GM13976 (cell line): ENCODE measurements around the gene PDE4D.

Experiments
- DNase-seq: peaks from one replicate; pipeline ENCODE4 v3.0.0; 2012; ENCODE audit warnings: low spot score
- in situ Hi-C: fragments of 300-500 bp; cut with MboI; formaldehyde crosslinking; loops from one replicate; pipeline ENCODE4 v1.12.0; 2022; ENCODE audit warnings: low sequenced_read_pairs, mixed read lengths, inconsistent platforms; ENCODE audit not compliant: unreplicated experiment
- TF ChIP-seq, protein P1 (sequence below): IDR thresholded peaks from 2 replicates; pipeline ENCODE4 v1.5.1; 2012; ENCODE audit warnings: borderline replicate concordance, mild to moderate bottlenecking; ENCODE audit not compliant: insufficient read depth; ENCODE audit errors: extremely low read depth, missing control alignments, control extremely low read depth

The PDE4D gene

DNA sequence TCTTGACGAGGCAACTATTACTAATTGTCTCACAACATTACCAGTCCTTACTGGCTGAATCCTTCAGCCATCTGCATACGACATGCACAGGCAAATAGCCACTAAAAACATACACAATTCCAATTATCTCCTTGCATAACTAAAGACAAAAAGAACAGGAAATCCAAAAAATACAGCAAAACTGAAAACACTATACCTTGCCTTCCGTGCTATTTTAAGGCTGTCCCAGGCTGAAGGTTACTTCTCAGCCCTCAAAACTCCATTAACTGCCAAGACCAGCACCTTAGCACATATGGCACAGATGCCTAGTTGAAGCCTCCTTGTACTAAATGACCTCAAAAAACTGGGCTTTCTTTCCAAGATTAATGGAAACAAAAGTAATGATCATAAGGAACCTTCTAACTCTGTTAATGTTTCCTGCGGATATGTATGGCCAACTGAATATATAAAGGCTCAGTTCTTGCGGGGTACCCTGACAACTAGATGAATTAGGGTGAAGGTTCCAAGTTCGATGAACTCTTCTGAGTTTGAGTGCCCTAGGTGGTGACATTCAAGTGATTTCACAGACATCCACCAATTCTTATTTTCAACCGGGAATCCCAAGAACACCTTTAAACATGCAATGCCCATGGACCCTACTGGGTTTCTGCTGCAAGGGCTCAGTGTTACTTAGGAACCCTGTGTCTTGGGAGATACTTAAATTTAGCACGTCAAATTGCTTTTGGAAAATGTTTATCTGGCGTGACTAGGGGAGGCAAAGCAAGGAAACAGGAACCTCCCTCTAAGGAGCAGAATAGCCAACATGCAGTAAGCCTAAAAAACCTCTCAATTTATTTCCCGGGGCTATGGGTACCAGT is 855.4 kb downstream of the PDE4D start:
- no peak for DNase-seq
- in situ Hi-C loops: no loop called here

DNA sequence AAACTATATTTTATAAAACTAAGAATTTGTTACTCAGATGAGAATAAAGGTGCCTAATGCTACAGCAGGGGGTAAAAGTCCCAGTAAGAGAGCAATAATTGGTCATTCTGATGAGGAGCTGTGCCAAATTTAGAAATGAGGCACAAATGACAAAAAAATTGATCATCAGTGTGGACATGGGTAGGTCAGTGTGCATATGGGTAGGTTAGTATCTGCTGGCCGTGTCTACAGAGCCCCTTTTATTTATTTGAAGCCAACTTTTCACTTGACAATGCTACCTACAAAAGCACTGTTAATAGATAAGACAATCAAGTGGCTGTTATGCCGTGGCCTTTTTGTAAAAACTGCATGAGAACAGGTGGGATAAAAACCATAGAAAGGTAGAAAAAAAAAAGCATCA is 856.1 kb downstream of the PDE4D start:
- in situ Hi-C loops: no loop called here
- TF ChIP-seq, protein P1, sequence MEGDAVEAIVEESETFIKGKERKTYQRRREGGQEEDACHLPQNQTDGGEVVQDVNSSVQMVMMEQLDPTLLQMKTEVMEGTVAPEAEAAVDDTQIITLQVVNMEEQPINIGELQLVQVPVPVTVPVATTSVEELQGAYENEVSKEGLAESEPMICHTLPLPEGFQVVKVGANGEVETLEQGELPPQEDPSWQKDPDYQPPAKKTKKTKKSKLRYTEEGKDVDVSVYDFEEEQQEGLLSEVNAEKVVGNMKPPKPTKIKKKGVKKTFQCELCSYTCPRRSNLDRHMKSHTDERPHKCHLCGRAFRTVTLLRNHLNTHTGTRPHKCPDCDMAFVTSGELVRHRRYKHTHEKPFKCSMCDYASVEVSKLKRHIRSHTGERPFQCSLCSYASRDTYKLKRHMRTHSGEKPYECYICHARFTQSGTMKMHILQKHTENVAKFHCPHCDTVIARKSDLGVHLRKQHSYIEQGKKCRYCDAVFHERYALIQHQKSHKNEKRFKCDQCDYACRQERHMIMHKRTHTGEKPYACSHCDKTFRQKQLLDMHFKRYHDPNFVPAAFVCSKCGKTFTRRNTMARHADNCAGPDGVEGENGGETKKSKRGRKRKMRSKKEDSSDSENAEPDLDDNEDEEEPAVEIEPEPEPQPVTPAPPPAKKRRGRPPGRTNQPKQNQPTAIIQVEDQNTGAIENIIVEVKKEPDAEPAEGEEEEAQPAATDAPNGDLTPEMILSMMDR: no peak
- no peak for DNase-seq

More for the DNA sequence above, 855.4 kb downstream of the PDE4D start:
- TF ChIP-seq, protein P1: no peak

DNA sequence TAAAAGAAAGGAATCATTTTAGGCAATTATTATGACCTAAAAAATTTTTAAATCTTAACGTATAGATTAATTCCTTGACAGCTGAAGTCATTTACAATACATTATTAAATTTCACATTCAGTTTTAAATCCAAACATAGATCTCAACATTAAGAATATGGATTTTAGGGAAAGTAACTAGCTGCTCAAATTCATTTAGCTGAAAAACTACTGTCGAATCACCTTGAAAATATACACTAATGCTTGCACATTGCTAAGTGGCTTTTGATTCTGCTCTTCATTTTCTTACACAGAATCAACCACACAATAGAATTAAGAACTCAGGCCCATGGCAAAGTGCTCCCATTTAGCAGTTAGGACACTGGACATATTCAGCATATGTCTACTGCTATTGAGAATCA is 856.5 kb downstream of the PDE4D start:
- no peak for DNase-seq
- TF ChIP-seq, protein P1: no peak
- in situ Hi-C loops: no loop called here

DNA sequence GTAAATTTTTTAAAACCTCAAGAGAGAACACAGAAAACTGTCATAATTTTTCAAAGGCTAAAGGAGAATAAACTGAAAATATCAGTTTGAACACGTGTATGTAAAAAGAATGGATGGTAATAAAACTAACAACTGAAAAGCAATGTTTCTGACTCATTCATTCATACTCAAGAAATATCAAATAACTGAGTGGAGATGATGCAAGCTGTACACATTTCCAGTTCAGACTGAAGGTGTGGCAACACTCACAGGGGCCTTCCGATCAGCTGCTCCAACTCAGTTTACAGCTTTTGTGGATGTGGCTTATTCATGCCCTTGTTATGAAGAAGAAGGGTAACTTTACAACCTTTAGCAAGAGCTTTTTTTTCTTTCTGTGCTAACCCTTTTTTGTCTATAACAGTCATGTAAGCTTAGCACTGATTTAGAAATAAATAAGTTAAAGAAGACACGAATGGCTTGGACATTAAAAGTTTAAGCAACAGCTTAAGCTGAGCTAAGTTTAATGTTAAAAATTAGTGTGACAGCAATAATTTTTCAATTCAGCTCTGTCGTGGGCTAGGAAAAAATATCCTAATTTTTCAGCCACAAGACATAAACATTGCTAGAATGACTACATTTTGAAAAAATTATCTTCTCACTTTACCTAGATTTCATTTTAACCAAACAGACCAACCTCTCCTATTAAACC is 857.1 kb downstream of the PDE4D start:
- TF ChIP-seq, protein P1: no peak
- in situ Hi-C loops: no loop called here
- DNase-seq: no peak

DNA sequence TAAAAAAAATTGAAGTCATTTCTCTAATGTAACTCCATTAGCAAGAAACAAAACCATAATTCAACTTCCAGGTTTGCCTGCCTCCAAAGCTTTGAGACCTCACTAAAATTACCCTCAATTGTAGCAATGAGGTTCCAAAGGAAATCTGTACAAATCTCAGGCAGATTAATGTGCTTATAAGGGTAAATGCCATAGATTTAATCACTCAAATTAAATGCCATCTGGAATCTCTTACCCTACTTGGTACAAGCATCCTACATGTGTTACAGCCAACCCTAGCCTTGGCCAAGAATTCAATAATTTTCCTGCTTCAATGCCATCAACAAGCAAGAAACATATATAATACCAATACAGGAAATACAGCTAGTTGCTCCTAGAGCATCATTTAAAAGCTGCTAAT is 857.8 kb downstream of the PDE4D start:
- no peak for DNase-seq
- in situ Hi-C loops: no loop called here
- TF ChIP-seq, protein P1: no peak

DNA sequence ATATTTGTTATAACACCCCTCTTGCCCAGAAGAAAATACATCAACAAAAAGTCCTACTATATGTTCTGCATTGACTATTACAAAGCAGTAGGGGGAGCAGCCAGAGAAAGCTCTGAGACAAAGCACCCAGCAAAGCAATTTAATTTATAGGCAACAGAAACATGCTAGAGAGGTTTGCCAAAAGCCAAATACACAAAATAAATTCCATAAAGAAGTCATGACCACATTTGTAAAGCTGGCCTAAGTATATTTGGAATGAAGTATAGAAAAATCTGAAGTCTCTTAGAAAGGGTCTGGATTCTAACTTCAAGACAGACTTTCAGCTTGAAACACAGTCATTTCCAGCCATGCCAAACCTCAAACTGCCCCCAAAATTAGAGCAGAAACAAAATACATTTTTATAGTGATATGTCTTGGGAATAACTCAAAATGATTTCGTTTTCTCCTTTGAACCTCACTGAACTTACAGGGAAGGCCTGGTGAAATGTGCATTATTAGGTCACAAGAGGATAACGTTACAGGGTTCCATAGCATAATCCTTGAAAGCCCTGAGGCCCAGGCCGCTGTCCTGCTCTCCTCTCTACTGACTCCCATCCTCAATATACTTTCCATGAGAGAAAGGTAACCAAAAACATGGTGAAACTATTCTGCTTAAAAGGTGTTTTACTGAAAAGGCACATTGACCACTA is 858.9 kb downstream of the PDE4D start:
- peak; percentile 45 for DNase-seq
- in situ Hi-C loops: no loop called here
- TF ChIP-seq, protein P1: peak; percentile 29
